ENCODE results near the gene PRKCI.

DNA sequence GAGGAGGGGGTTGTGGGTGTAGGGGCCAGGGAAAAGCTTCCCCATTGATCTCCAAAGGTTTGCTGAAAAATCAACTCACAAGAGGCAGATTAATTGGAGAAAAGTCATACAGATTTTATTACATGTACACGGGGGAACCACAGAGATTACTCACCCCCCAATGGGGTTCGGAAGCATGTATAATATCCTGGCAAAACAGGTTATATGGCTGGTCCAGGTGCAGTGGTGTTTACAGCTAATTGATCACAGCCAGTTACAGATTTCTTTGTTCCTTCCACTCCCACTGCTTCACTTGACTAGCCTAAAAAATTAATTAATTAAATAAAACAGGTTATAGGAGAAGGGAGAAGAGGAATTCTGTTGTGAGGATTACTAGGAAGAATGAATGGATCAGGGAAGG lies 22.4 kb downstream of the PRKCI start:
- TF ChIP-seq POLR2A (IDR thresholded peaks at IDR 0.05) = no peak
- TF ChIP-seq, protein P1, sequence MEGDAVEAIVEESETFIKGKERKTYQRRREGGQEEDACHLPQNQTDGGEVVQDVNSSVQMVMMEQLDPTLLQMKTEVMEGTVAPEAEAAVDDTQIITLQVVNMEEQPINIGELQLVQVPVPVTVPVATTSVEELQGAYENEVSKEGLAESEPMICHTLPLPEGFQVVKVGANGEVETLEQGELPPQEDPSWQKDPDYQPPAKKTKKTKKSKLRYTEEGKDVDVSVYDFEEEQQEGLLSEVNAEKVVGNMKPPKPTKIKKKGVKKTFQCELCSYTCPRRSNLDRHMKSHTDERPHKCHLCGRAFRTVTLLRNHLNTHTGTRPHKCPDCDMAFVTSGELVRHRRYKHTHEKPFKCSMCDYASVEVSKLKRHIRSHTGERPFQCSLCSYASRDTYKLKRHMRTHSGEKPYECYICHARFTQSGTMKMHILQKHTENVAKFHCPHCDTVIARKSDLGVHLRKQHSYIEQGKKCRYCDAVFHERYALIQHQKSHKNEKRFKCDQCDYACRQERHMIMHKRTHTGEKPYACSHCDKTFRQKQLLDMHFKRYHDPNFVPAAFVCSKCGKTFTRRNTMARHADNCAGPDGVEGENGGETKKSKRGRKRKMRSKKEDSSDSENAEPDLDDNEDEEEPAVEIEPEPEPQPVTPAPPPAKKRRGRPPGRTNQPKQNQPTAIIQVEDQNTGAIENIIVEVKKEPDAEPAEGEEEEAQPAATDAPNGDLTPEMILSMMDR (IDR thresholded peaks at IDR 0.05 in 4 of 5, conservative IDR thresholded peaks at IDR 0.05 in 1 of 5) = no peak
